Tibial artery (tissue), 4 donors: Measurements from ENCODE around the gene PDLIM1.

Experiments used
- DNase-seq, 2 donors: peaks; one replicate each; pipeline ENCODE4 v3.0.0-alpha.2; 2019
- H3K27ac ChIP-seq, 2 donors: fragments of 200-600 bp; sonication (generic) in 1 of 2; 1 replicate in 1 of 2; 2 replicates in 1 of 2; pipeline ENCODE4 v1.5.1; 2018 to 2019; ENCODE audit warnings: mild to moderate bottlenecking in 1 of 2
- H3K27me3 ChIP-seq, 2 donors: fragments of 200-600 bp; sonication (generic) in 1 of 2; one replicate each; pipeline versions ENCODE4 v1.5.1 to v1.6.0; 2016 to 2019
- H3K36me3 ChIP-seq, 3 donors: fragments of 200-600 bp; sonication (generic) in 2 of 3; one replicate each; pipeline ENCODE4 v1.5.1; 2016 to 2019; ENCODE audit warnings: mild to moderate bottlenecking in 2 of 3
- H3K4me1 ChIP-seq, 4 donors: fragments of 200-600 bp; sonication (generic) in 2 of 4; 1 replicate in 3 of 4; 2 replicates in 1 of 4; pipeline ENCODE4 v1.5.1; 2016 to 2019
- H3K4me3 ChIP-seq, 2 donors: fragments of 200-600 bp; sonication (generic) in 1 of 2; 1 replicate in 1 of 2; 2 replicates in 1 of 2; pipeline ENCODE4 v1.5.1; 2018 to 2019; ENCODE audit warnings: mild to moderate bottlenecking in 2 of 2
- H3K9me3 ChIP-seq, 3 donors: fragments of 200-600 bp; sonication (generic) in 1 of 3; one replicate each; pipeline ENCODE4 v1.5.1; 2016 to 2019
- CTCF ChIP-seq, 2 experiments: fragments of 200-600 bp in 1 of 2; fragments of 450-650 bp in 1 of 2; IDR thresholded peaks; one replicate each; pipeline ENCODE4 v1.5.1; 2017 to 2019; ENCODE audit warnings: antibody characterized with exemption in 2 of 2, mild to moderate bottlenecking in 1 of 2, moderate library complexity in 1 of 2
- intact Hi-C: fragments of 100-400 bp; cut with DNase I; formaldehyde crosslinking; loops from one replicate; pipeline ENCODE4 v1.15.0; 2023; ENCODE audit warnings: low total_unique reads

Gene PDLIM1

GRCh38 chr10:95306318-95306650, 15.5 kb upstream of the PDLIM1 start:
- no peak overlapping the region for H3K4me3 ChIP-seq
- no peak overlapping the region for H3K27ac ChIP-seq
- intact Hi-C loops = no loop called here
- no peaks in the 10 kb centered on the region for H3K27me3 ChIP-seq
- no peak for TF ChIP-seq CTCF (IDR thresholded peaks at IDR 0.05)
- no peaks in the 10 kb centered on the region for H3K9me3 ChIP-seq
- DNase-seq = no peak
- H3K4me1 ChIP-seq = peaks cover 0 to 38% (median 29%) of the 10 kb centered on the region in 4 donors
- H3K36me3 ChIP-seq = no peaks in the 10 kb centered on the region

GRCh38 chr10:95305606-95306317, 15.0 kb upstream of the PDLIM1 start:
- DNase-seq = no peak
- H3K4me1 ChIP-seq = peaks cover 0 to 33% (median 24%) of the 10 kb centered on the region in 4 donors
- no peaks in the 10 kb centered on the region for H3K27me3 ChIP-seq
- H3K9me3 ChIP-seq = no peaks in the 10 kb centered on the region
- H3K36me3 ChIP-seq = no peaks in the 10 kb centered on the region
- no peak for TF ChIP-seq CTCF (IDR thresholded peaks at IDR 0.05)
- H3K27ac ChIP-seq = no peak overlapping the region
- no peak overlapping the region for H3K4me3 ChIP-seq
- intact Hi-C loops = no loop called here

GRCh38 chr10:95304976-95305375, 14.2 kb upstream of the PDLIM1 start:
- intact Hi-C loops = no loop called here
- Histone ChIP-seq H3K27ac (no peak overlapping the region), H3K27me3 (no peaks in the 10 kb centered on the region), H3K9me3 (no peaks in the 10 kb centered on the region), H3K4me1 (peaks cover 0 to 25% (median 18%) of the 10 kb centered on the region in 4 donors), H3K4me3 (no peak overlapping the region), H3K36me3 (no peaks in the 10 kb centered on the region)
- TF ChIP-seq CTCF (IDR thresholded peaks at IDR 0.05) = no peak
- DNase-seq = no peak

- Histone ChIP-seq H3K4me3 (no peak overlapping the region), H3K4me1 (peaks cover 0 to 20% (median 13%) of the 10 kb centered on the region in 4 donors), H3K27me3 (no peaks in the 10 kb centered on the region), H3K36me3 (no peaks in the 10 kb centered on the region), H3K27ac (no peak overlapping the region), H3K9me3 (no peaks in the 10 kb centered on the region)
- no peak for TF ChIP-seq CTCF (IDR thresholded peaks at IDR 0.05)
- intact Hi-C loops = no loop called here
- DNase-seq = no peak
Observed at GRCh38 chr10:95304463-95304862, 13.7 kb upstream of the PDLIM1 start.

- Histone ChIP-seq H3K9me3 (no peaks in the 10 kb centered on the region), H3K4me3 (no peak overlapping the region), H3K27ac (no peak overlapping the region), H3K36me3 (no peaks in the 10 kb centered on the region), H3K4me1 (peaks cover 0 to 15% (median 8%) of the 10 kb centered on the region in 4 donors), H3K27me3 (no peaks in the 10 kb centered on the region)
- no peak for TF ChIP-seq CTCF (IDR thresholded peaks at IDR 0.05)
- intact Hi-C loops = no loop called here
- no peak for DNase-seq
Observed at GRCh38 chr10:95303950-95304349, 13.1 kb upstream of the PDLIM1 start.

GRCh38 chr10:95303535-95303934, 12.7 kb upstream of the PDLIM1 start:
- Histone ChIP-seq H3K9me3 (no peaks in the 10 kb centered on the region), H3K36me3 (no peaks in the 10 kb centered on the region), H3K4me1 (peaks cover 0 to 11% (median 3%) of the 10 kb centered on the region in 4 donors), H3K27ac (no peak overlapping the region), H3K27me3 (no peaks in the 10 kb centered on the region), H3K4me3 (no peak overlapping the region)
- TF ChIP-seq CTCF (IDR thresholded peaks at IDR 0.05) = no peak
- intact Hi-C loops = no loop called here
- no peak for DNase-seq
